Measurements from ENCODE around the gene HMOX2.

GRCh38 chr16:4517812-4518680 lies 41.8 kb downstream of the HMOX2 start:
- TF ChIP-seq HDAC2 (IDR thresholded peaks at IDR 0.05) = no peak
- no peak for TF ChIP-seq REST (IDR thresholded peaks at IDR 0.05)
- peak; percentile 55 for TF ChIP-seq CTCF (IDR thresholded peaks at IDR 0.05)
- no peak for TF ChIP-seq GATA3 (IDR thresholded peaks at IDR 0.05; ENCODE audit: borderline replicate concordance)
- TF ChIP-seq ESRRA (IDR thresholded peaks at IDR 0.05; ENCODE audit: borderline replicate concordance, low read length) = no peak
- TF ChIP-seq JUNB (IDR thresholded peaks at IDR 0.05) = no peak
- peak; percentile 42 for TF ChIP-seq SMC3 (IDR thresholded peaks at IDR 0.05)
- no peak for TF ChIP-seq POLR2A (IDR thresholded peaks at IDR 0.05; ENCODE audit: low read length)
- no peak for TF ChIP-seq RFX5 (IDR thresholded peaks at IDR 0.05)
- no peak for TF ChIP-seq CHD2 (IDR thresholded peaks at IDR 0.05; ENCODE audit: low read length, partially characterized antibody)
- TF ChIP-seq ELK1 (IDR thresholded peaks at IDR 0.05; ENCODE audit: low read depth, low read length) = no peak
